Measurements from ENCODE around the gene MRPS9.

- TF ChIP-seq EZH2 (IDR thresholded peaks at IDR 0.05) (no peak), POLR2AphosphoS5 (IDR thresholded peaks at IDR 0.05; ENCODE audit: low read depth, low read length) (no peak), CTCF (IDR thresholded peaks at IDR 0.05 in 2 of 3, conservative IDR thresholded peaks at IDR 0.05 in 1 of 3; ENCODE audit: borderline replicate concordance in 1 of 3, insufficient read depth in 1 of 3, low read depth in 2 of 3, low read length in 2 of 3) (no peak), JUND (IDR thresholded peaks at IDR 0.05) (no peak)
Observed at GRCh38 chr2:105110295-105110829, 72.5 kb downstream of the MRPS9 start.
